GM23338 (cell line): ENCODE results near the gene FAM168B. TPM values are rescaled to one million over a fixed set of nuclear protein-coding genes. Genes with fewer than 3 reads are reported as not detected.
A peak's percentile ranks its signal among the peaks of the same experiment; 100 is the strongest.

ENCODE experiments used
- ATAC-seq: fragments of 200-7000 bp; cut with Tn5 transposase; 3 replicates; pipeline ENCODE4 v1.9.1; 2020
- DNase-seq: peaks from one replicate; pipeline ENCODE4 v3.0.0-alpha.2; 2015; ENCODE audit warnings: low spot score
- H2AFZ ChIP-seq: fragments of 200-600 bp; sonication (generic); 2 replicates; pipeline ENCODE4 v1.8.0; 2016; ENCODE audit warnings: antibody characterized with exemption, mild to moderate bottlenecking, moderate library complexity
- H3F3A ChIP-seq: fragments of 200-600 bp; sonication (generic); replicated peaks from 2 replicates; pipeline ENCODE4 v1.8.0; 2017; ENCODE audit warnings: antibody characterized with exemption, mixed run types, low read depth
- H3K27ac ChIP-seq: fragments of 200-600 bp; sonication (generic); 2 replicates; pipeline ENCODE4 v1.6.1; 2016; ENCODE audit warnings: low read depth
- H3K27me3 ChIP-seq: fragments of 200-600 bp; sonication (generic); 2 replicates; pipeline ENCODE4 v1.8.0; 2016; ENCODE audit warnings: mild to moderate bottlenecking, mixed run types, moderate library complexity; ENCODE audit not compliant: insufficient read depth
- H3K36me3 ChIP-seq: fragments of 200-600 bp; sonication (generic); 2 replicates; pipeline ENCODE4 v1.8.0; 2016; ENCODE audit warnings: mild to moderate bottlenecking; ENCODE audit not compliant: insufficient read depth
- H3K4me1 ChIP-seq: fragments of 200-600 bp; sonication (generic); 2 replicates; pipeline ENCODE4 v1.8.0; 2016; ENCODE audit warnings: mild to moderate bottlenecking, moderate library complexity; ENCODE audit not compliant: insufficient read depth
- H3K4me2 ChIP-seq: fragments of 200-600 bp; sonication (generic); 2 replicates; pipeline ENCODE4 v1.7.1; 2017; ENCODE audit warnings: mixed run types
- H3K4me3 ChIP-seq: fragments of 200-600 bp; sonication (generic); 2 replicates; pipeline ENCODE4 v1.6.1; 2016; ENCODE audit warnings: mixed run types
- H3K79me2 ChIP-seq: fragments of 200-600 bp; sonication (generic); replicated peaks from 2 replicates; pipeline ENCODE4 v1.8.0; 2017; ENCODE audit warnings: mild to moderate bottlenecking; ENCODE audit not compliant: insufficient read depth
- H3K9me2 ChIP-seq: fragments of 200-600 bp; sonication (generic); 2 replicates; pipeline ENCODE4 v1.8.0; 2017; ENCODE audit not compliant: insufficient read depth
- H4K20me1 ChIP-seq: fragments of 200-600 bp; sonication (generic); replicated peaks from 2 replicates; pipeline ENCODE4 v1.8.0; 2017; ENCODE audit warnings: mild to moderate bottlenecking; ENCODE audit not compliant: insufficient read depth
- H3K27ac Mint-ChIP-seq: 2 replicates; pipeline ENCODE4 v1.8.0; 2020; ENCODE audit warnings: inconsistent platforms, mild to moderate bottlenecking, moderate library complexity, mixed read lengths
- H3K27me3 Mint-ChIP-seq: 3 replicates; pipeline ENCODE4 v1.8.0; 2022; ENCODE audit warnings: low read depth, mild to moderate bottlenecking, moderate library complexity, mixed read lengths, inconsistent platforms; ENCODE audit not compliant: insufficient read depth, poor library complexity
- H3K36me3 Mint-ChIP-seq: 3 replicates; pipeline ENCODE4 v1.8.0; 2021; ENCODE audit warnings: low read depth, mild to moderate bottlenecking, inconsistent platforms, moderate library complexity, mixed read lengths
- H3K4me1 Mint-ChIP-seq: 3 replicates; pipeline ENCODE4 v1.8.0; 2020; ENCODE audit warnings: mild to moderate bottlenecking, inconsistent platforms, mixed read lengths
- H3K4me3 Mint-ChIP-seq: 3 replicates; pipeline ENCODE4 v1.8.0; 2021; ENCODE audit warnings: moderate library complexity, mild to moderate bottlenecking, inconsistent platforms, mixed read lengths
- H3K9me3 Mint-ChIP-seq: 3 replicates; pipeline ENCODE4 v1.8.0; 2020; ENCODE audit warnings: moderate library complexity, mild to moderate bottlenecking, inconsistent platforms, mixed read lengths
- CREB1 ChIP-seq: fragments of 250-450 bp; sonication (Bioruptor Pico); IDR thresholded peaks from 2 replicates; pipeline ENCODE4 v1.5.0; 2020; ENCODE audit warnings: low read depth, mild to moderate bottlenecking, moderate library complexity
- EZH2 ChIP-seq: fragments of 200-600 bp; sonication (generic); IDR thresholded peaks from one replicate; pipeline ENCODE4 v1.8.0; 2017; ENCODE audit warnings: antibody characterized with exemption, mild to moderate bottlenecking, low read depth; ENCODE audit not compliant: unreplicated experiment
- EZH2phosphoT487 ChIP-seq: fragments of 200-600 bp; sonication (generic); IDR thresholded peaks from one replicate; pipeline ENCODE4 v1.8.1; 2018; ENCODE audit warnings: antibody characterized with exemption; ENCODE audit not compliant: unreplicated experiment
- JUNB ChIP-seq: IDR thresholded peaks from one replicate; pipeline ENCODE4 v1.6.1; 2016; ENCODE audit warnings: antibody characterized with exemption; ENCODE audit not compliant: unreplicated experiment
- NANOG ChIP-seq: IDR thresholded peaks from 2 replicates; pipeline ENCODE4 v1.6.1; 2016; ENCODE audit warnings: antibody characterized with exemption, borderline replicate concordance
- POLR2AphosphoS5 ChIP-seq: IDR thresholded peaks from 2 replicates; pipeline ENCODE4 v1.6.1; 2016; ENCODE audit warnings: antibody characterized with exemption, low read depth
- STAT1 ChIP-seq: IDR thresholded peaks from one replicate; pipeline ENCODE4 v1.6.1; 2016; ENCODE audit warnings: antibody characterized with exemption; ENCODE audit not compliant: unreplicated experiment
- ZNF114 ChIP-seq: fragments of 250-450 bp; sonication (Bioruptor Pico); IDR thresholded peaks from 2 replicates; pipeline ENCODE4 v1.5.0; 2020; ENCODE audit warnings: mild to moderate bottlenecking, moderate library complexity
- ZNF331 ChIP-seq: fragments of 250-450 bp; sonication (Bioruptor Pico); IDR thresholded peaks from 2 replicates; pipeline ENCODE4 v1.5.0; 2020; ENCODE audit warnings: low read depth, mild to moderate bottlenecking, moderate library complexity
- polyA plus RNA-seq: library from polyadenylated mRNA; unstranded; fragments of >200 nt; fragmentation: Nextera tagmentation; extraction: Ambion mirVana; gene quantifications from 2 replicates; pipeline ENCODE4 v1.2.1, GENCODE V29; 2016
- total RNA-seq: library from RNA; depleted of rRNA; stranded (reverse); fragments of >200 nt; shearing (Covaris generic); gene quantifications from 2 replicates; pipeline ENCODE4 v1.2.3, GENCODE V29; 2014
- TF ChIP-seq, protein P1 (sequence below), 2 experiments: fragments of 200-600 bp in 1 of 2; sonication (generic) in 1 of 2; conservative IDR thresholded peaks; 2 replicates each; pipeline versions ENCODE4 v1.5.1 to v1.6.1; 2016 to 2017; ENCODE audit warnings: antibody characterized with exemption in 2 of 2, low read depth in 2 of 2, mild to moderate bottlenecking in 2 of 2, moderate library complexity in 1 of 2
- TF ChIP-seq, protein P2 (sequence below): fragments of 250-450 bp; sonication (Bioruptor Pico); IDR thresholded peaks from 2 replicates; pipeline ENCODE4 v1.5.0; 2020; ENCODE audit warnings: mild to moderate bottlenecking, moderate library complexity
- TF ChIP-seq, protein P3 (sequence below): IDR thresholded peaks from 2 replicates; pipeline ENCODE4 v1.6.1; 2016; ENCODE audit warnings: antibody characterized with exemption
- TF ChIP-seq, protein P4 (sequence below): IDR thresholded peaks from one replicate; pipeline ENCODE4 v1.6.1; 2018; ENCODE audit warnings: antibody characterized with exemption; ENCODE audit not compliant: unreplicated experiment

FAM168B gene
- total and polyA plus RNA-seq, 2 experiments from 2014 or later = 18.8 to 76.8 TPM

DNA sequence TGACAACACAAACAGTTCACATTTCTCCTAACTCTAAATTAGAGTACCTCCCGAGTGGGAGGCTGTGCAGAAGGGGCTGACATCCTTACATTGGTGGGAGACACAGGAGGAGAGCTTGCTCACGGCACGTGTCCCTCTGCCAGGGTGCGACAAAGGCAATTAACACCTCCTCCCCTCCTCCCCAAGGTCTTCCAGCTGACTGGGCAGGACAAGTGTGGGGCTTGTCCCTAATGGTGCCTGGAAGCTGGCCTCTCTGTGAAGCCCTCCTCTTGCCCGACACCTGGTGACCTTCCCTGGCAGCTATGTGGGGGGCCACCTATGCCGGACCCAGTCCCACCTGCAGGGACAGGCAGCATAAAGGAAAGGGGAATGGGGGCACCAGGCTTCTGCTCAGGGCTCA, 57.0 kb downstream of the FAM168B start:
- no peak for DNase-seq
- no peak for ATAC-seq
- no peaks in the 10 kb centered on the region for H3K9me3 Mint-ChIP-seq
- no peak overlapping the region for H2AFZ ChIP-seq
- H3K4me3 Mint-ChIP-seq = peak overlapping the region; percentile 68
- H3K36me3 ChIP-seq = no peaks in the 10 kb centered on the region
- no peak overlapping the region for H3K27ac ChIP-seq
- H3K4me3 ChIP-seq = no peak overlapping the region
- H3K4me1 ChIP-seq = peaks cover 6% of the 10 kb centered on the region; the same call in 1 of the 2 replicates
- H3K27me3 Mint-ChIP-seq = peaks cover 44% of the 10 kb centered on the region
- H3K27me3 ChIP-seq = peaks cover 29% of the 10 kb centered on the region
- peaks cover 8% of the 10 kb centered on the region; the same call in 2 of the 3 replicates for H3K4me1 Mint-ChIP-seq
- H3K36me3 Mint-ChIP-seq = no peaks in the 10 kb centered on the region
- no peaks in the 10 kb centered on the region for H3K9me2 ChIP-seq
- H4K20me1 ChIP-seq = no peaks in the 10 kb centered on the region
- H3K79me2 ChIP-seq = no peaks in the 10 kb centered on the region
- no peaks in the 10 kb centered on the region for H3F3A ChIP-seq
- no peak overlapping the region for H3K27ac Mint-ChIP-seq
- no peak overlapping the region for H3K4me2 ChIP-seq
- TF ChIP-seq ZNF331 (CRISPR knock-in tag) (no peak), EZH2 (no peak), JUNB (no peak), POLR2AphosphoS5 (no peak), ZNF114 (CRISPR knock-in tag) (no peak), EZH2phosphoT487 (no peak), CREB1 (no peak), STAT1 (no peak), NANOG (no peak)
- TF ChIP-seq, protein P1, sequence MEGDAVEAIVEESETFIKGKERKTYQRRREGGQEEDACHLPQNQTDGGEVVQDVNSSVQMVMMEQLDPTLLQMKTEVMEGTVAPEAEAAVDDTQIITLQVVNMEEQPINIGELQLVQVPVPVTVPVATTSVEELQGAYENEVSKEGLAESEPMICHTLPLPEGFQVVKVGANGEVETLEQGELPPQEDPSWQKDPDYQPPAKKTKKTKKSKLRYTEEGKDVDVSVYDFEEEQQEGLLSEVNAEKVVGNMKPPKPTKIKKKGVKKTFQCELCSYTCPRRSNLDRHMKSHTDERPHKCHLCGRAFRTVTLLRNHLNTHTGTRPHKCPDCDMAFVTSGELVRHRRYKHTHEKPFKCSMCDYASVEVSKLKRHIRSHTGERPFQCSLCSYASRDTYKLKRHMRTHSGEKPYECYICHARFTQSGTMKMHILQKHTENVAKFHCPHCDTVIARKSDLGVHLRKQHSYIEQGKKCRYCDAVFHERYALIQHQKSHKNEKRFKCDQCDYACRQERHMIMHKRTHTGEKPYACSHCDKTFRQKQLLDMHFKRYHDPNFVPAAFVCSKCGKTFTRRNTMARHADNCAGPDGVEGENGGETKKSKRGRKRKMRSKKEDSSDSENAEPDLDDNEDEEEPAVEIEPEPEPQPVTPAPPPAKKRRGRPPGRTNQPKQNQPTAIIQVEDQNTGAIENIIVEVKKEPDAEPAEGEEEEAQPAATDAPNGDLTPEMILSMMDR (conservative IDR thresholded peaks at IDR 0.05; ENCODE audit: low read depth in 2 of 2) = no peak
- TF ChIP-seq, protein P2, sequence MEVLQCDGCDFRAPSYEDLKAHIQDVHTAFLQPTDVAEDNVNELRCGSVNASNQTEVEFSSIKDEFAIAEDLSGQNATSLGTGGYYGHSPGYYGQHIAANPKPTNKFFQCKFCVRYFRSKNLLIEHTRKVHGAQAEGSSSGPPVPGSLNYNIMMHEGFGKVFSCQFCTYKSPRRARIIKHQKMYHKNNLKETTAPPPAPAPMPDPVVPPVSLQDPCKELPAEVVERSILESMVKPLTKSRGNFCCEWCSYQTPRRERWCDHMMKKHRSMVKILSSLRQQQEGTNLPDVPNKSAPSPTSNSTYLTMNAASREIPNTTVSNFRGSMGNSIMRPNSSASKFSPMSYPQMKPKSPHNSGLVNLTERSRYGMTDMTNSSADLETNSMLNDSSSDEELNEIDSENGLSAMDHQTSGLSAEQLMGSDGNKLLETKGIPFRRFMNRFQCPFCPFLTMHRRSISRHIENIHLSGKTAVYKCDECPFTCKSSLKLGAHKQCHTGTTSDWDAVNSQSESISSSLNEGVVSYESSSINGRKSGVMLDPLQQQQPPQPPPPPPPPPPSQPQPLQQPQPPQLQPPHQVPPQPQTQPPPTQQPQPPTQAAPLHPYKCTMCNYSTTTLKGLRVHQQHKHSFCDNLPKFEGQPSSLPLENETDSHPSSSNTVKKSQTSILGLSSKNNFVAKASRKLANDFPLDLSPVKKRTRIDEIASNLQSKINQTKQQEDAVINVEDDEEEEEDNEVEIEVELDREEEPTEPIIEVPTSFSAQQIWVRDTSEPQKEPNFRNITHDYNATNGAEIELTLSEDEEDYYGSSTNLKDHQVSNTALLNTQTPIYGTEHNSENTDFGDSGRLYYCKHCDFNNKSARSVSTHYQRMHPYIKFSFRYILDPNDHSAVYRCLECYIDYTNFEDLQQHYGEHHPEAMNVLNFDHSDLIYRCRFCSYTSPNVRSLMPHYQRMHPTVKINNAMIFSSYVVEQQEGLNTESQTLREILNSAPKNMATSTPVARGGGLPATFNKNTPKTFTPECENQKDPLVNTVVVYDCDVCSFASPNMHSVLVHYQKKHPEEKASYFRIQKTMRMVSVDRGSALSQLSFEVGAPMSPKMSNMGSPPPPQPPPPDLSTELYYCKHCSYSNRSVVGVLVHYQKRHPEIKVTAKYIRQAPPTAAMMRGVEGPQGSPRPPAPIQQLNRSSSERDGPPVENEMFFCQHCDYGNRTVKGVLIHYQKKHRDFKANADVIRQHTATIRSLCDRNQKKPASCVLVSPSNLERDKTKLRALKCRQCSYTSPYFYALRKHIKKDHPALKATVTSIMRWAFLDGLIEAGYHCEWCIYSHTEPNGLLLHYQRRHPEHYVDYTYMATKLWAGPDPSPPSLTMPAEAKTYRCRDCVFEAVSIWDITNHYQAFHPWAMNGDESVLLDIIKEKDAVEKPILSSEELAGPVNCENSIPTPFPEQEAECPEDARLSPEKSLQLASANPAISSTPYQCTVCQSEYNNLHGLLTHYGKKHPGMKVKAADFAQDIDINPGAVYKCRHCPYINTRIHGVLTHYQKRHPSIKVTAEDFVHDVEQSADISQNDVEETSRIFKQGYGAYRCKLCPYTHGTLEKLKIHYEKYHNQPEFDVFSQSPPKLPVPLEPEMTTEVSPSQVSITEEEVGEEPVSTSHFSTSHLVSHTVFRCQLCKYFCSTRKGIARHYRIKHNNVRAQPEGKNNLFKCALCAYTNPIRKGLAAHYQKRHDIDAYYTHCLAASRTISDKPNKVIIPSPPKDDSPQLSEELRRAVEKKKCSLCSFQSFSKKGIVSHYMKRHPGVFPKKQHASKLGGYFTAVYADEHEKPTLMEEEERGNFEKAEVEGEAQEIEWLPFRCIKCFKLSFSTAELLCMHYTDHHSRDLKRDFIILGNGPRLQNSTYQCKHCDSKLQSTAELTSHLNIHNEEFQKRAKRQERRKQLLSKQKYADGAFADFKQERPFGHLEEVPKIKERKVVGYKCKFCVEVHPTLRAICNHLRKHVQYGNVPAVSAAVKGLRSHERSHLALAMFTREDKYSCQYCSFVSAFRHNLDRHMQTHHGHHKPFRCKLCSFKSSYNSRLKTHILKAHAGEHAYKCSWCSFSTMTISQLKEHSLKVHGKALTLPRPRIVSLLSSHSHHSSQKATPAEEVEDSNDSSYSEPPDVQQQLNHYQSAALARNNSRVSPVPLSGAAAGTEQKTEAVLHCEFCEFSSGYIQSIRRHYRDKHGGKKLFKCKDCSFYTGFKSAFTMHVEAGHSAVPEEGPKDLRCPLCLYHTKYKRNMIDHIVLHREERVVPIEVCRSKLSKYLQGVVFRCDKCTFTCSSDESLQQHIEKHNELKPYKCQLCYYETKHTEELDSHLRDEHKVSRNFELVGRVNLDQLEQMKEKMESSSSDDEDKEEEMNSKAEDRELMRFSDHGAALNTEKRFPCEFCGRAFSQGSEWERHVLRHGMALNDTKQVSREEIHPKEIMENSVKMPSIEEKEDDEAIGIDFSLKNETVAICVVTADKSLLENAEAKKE (CRISPR knock-in tag) = no peak
- TF ChIP-seq, protein P3, sequence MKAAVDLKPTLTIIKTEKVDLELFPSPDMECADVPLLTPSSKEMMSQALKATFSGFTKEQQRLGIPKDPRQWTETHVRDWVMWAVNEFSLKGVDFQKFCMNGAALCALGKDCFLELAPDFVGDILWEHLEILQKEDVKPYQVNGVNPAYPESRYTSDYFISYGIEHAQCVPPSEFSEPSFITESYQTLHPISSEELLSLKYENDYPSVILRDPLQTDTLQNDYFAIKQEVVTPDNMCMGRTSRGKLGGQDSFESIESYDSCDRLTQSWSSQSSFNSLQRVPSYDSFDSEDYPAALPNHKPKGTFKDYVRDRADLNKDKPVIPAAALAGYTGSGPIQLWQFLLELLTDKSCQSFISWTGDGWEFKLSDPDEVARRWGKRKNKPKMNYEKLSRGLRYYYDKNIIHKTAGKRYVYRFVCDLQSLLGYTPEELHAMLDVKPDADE = no peak
- TF ChIP-seq, protein P4, sequence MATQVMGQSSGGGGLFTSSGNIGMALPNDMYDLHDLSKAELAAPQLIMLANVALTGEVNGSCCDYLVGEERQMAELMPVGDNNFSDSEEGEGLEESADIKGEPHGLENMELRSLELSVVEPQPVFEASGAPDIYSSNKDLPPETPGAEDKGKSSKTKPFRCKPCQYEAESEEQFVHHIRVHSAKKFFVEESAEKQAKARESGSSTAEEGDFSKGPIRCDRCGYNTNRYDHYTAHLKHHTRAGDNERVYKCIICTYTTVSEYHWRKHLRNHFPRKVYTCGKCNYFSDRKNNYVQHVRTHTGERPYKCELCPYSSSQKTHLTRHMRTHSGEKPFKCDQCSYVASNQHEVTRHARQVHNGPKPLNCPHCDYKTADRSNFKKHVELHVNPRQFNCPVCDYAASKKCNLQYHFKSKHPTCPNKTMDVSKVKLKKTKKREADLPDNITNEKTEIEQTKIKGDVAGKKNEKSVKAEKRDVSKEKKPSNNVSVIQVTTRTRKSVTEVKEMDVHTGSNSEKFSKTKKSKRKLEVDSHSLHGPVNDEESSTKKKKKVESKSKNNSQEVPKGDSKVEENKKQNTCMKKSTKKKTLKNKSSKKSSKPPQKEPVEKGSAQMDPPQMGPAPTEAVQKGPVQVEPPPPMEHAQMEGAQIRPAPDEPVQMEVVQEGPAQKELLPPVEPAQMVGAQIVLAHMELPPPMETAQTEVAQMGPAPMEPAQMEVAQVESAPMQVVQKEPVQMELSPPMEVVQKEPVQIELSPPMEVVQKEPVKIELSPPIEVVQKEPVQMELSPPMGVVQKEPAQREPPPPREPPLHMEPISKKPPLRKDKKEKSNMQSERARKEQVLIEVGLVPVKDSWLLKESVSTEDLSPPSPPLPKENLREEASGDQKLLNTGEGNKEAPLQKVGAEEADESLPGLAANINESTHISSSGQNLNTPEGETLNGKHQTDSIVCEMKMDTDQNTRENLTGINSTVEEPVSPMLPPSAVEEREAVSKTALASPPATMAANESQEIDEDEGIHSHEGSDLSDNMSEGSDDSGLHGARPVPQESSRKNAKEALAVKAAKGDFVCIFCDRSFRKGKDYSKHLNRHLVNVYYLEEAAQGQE = no peak
